ENCODE results near the gene PACSIN3.

DNA sequence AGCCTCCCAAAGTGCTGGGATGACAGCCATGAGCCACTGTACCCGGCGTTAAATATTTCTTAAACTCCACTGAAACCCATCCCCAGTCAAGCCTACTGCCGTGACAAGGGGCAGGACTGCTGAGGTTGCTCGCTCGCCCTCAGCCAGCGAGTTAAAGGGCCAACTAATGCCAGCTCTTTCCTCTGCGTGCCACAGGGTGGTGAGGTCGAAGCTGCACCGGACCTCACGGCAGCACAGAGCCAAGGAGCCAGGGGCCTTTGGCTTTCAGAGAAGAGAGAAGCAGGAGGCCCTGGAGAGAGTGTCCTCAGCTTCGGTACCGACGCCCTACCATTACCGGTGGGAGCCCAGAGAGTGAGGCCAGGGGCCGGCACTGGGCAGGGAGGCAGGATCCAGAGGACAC lies 22.3 kb downstream of the PACSIN3 start:
- TF ChIP-seq CTCF (conservative IDR thresholded peaks at IDR 0.05; ENCODE audit: low read depth, low read length), result no peak
- no peak for TF ChIP-seq EZH2 (IDR thresholded peaks at IDR 0.05; ENCODE audit: borderline replicate concordance, low read depth, low read length, poor library complexity, severe bottlenecking)

Measured in A673 (cell line).